ENCODE results near the gene PPP4R1.
"Not testable (repeated sequence)": the region's sequence is repeated elsewhere in the genome, so short reads cannot be mapped to it uniquely, and the experiment has no call there.

PPP4R1 gene

GRCh38 chr18:9616049-9616448 is 1.7 kb upstream of the PPP4R1 start:
- Mint-ChIP-seq H3K36me3 (ENCODE audit: insufficient read depth) (peaks cover 1% of the 10 kb centered on the region), H3K4me1 (ENCODE audit: low read depth in 2 of 2) (peaks cover 24 to 36% of the 10 kb centered on the region in 2 donors), H3K27me3 (no peaks in the 10 kb centered on the region), H3K27ac (peak overlapping the region in 1 of 2 donors; percentile 66), H3K9me3 (no peaks in the 10 kb centered on the region), H3K4me3 (peak overlapping the region; percentile 37 to 73)
- DNase-seq, result no peak
- ATAC-seq (replicated peaks), result no peak

DNA sequence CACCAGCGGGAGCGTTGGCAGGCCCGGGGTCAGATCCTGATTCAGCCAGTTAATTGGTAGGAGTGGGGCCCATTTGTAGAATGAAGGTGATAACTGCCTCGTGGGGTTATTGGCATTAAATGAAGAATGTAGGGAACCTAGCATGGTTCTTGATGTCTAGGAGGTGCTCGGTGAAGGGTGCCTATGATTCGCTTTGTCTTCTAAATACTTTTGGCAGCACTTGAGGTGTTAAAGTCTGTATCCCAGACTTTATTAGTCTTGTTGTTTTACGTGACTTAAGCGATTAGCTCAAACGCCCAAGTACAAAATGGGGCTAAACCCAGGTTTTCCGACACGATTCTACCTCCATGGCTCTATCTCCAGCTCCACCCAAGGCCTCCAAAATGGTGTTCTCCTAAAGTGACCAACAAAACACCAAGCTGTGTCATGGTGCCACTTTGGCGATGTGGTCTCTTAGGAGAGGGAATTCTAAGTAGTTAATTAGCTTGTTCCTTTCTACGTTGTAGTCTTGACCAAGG is 980 bp upstream of the PPP4R1 start:
- no peak for DNase-seq
- H3K36me3 Mint-ChIP-seq (ENCODE audit: insufficient read depth), result peaks cover 8% of the 10 kb centered on the region
- H3K4me1 Mint-ChIP-seq (ENCODE audit: low read depth in 2 of 2), result peaks cover 28 to 43% of the 10 kb centered on the region in 2 donors
- no peaks in the 10 kb centered on the region for H3K27me3 Mint-ChIP-seq
- H3K4me3 Mint-ChIP-seq, result peak overlapping the region; percentile 73 to 77
- ATAC-seq (replicated peaks), result no peak
- H3K27ac Mint-ChIP-seq, result peak overlapping the region; percentile 64 to 66
- no peaks in the 10 kb centered on the region for H3K9me3 Mint-ChIP-seq

DNA sequence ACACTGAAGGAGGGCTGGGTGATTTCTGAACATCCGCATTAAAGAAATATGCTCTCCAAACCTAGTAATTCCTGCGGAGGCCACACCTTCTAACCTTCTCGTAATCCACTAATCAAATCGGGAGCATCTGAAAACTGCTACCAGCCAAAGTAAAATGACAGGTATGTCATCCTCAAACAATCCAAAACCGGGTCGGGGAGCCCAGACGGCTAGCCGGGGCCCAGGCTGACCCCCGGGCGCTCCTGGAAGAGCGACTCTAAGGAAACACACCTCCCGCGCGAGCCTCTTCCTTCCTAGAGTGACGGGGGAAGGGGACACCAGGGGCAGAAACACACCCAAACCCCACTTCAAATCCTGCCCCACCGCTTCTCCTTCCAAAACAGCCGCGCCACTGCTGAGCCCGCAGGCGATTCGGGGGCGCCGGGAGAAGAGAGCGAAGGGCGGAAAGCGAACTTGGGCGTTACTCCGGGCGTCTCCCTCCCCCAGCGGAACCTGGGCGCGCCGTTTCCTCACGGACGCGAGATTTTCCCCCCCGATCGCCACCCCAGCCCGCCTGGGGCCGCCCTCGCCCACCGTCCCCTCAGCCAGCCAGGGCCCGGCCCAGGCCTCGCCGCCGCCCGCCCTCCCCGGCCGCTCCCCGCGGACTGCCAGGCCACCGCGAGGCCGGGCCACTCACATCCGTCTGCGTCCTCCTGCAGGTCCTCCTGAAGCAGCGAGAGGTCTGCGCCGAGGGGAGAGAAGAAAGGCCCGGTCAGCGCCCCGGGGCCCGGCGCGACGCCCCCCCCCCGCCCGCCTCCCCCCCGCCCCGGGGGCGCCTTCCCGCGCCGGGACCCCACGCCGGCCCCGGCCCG is 584 bp downstream of the PPP4R1 start:
- DNase-seq, result peak; percentile 12 to 24 (median 14)
- peaks cover 9% of the 10 kb centered on the region for H3K36me3 Mint-ChIP-seq (ENCODE audit: insufficient read depth)
- H3K27me3 Mint-ChIP-seq, result no peaks in the 10 kb centered on the region
- peak; percentile 16 for ATAC-seq (replicated peaks)
- H3K4me3 Mint-ChIP-seq, result peak overlapping the region; percentile 96
- H3K27ac Mint-ChIP-seq, result peak overlapping the region; percentile 91 to 94
- H3K4me1 Mint-ChIP-seq (ENCODE audit: low read depth in 2 of 2), result peaks cover 34 to 47% of the 10 kb centered on the region in 2 donors
- H3K9me3 Mint-ChIP-seq, result no peaks in the 10 kb centered on the region

DNA sequence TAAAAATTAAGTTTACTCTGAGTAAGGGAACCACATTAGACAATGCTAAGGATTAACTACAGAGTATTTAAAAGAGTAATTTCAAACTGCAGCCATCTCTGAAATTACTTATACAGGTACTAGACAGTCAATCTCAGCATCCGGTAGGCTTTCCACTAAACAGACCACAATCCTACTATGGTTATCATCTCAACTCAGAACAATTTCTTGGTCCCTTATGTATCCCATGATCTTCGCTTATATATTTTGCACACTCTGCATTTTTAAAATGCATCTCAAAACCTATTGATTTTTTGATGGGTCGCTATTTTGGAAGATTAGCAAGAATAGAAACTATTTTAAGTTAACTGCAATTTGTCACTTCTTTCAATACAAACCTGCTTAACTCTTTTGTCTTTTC is 1.4 kb downstream of the PPP4R1 start:
- Mint-ChIP-seq H3K4me1 (ENCODE audit: low read depth in 2 of 2) (peaks cover 37 to 55% of the 10 kb centered on the region in 2 donors), H3K9me3 (no peaks in the 10 kb centered on the region), H3K36me3 (ENCODE audit: insufficient read depth) (peaks cover 9% of the 10 kb centered on the region), H3K27me3 (no peaks in the 10 kb centered on the region), H3K4me3 (peak overlapping the region; percentile 96), H3K27ac (peak overlapping the region; percentile 91 to 94)
- DNase-seq (no peak), ATAC-seq (replicated peaks) (peak; percentile 12)

GRCh38 chr18:9612215-9612830 is 2.0 kb downstream of the PPP4R1 start:
- Mint-ChIP-seq H3K4me3 (peak overlapping the region; percentile 96), H3K27me3 (no peaks in the 10 kb centered on the region), H3K4me1 (ENCODE audit: low read depth in 2 of 2) (peaks cover 37 to 61% of the 10 kb centered on the region in 2 donors), H3K9me3 (no peaks in the 10 kb centered on the region), H3K36me3 (ENCODE audit: insufficient read depth) (peaks cover 9% of the 10 kb centered on the region), H3K27ac (peak overlapping the region; percentile 91 to 94)
- ATAC-seq (replicated peaks) (peak; percentile 56), DNase-seq (peak; percentile 12 to 25 (median 24))

DNA sequence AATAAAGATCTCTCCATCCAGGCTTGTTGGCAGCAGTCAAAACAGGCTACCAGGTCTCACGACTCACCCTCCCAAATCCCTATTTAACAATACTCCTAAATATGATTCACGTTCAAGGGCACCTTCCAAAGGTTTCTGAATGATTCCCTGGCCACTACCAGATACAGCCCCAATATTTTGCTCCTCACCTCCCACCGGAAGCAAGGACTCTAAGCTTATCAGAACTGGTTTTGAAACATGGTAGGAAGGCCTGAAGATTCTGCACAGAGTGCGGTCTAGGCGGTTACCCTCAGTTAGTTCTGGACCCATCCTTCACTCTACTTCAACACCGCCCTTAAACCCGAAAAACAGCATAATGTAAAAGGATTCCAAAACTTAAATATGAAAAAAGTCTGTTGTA is 5.2 kb downstream of the PPP4R1 start:
- Mint-ChIP-seq H3K27me3 (no peaks in the 10 kb centered on the region), H3K4me3 (peak overlapping the region in 1 of 2 donors; percentile 30), H3K4me1 (ENCODE audit: low read depth in 2 of 2) (peaks cover 38 to 73% of the 10 kb centered on the region in 2 donors), H3K27ac (peak overlapping the region in 1 of 2 donors; percentile 50), H3K36me3 (ENCODE audit: insufficient read depth) (peaks cover 9% of the 10 kb centered on the region), H3K9me3 (no peaks in the 10 kb centered on the region)
- no peak for ATAC-seq (replicated peaks)
- no peak for DNase-seq

DNA sequence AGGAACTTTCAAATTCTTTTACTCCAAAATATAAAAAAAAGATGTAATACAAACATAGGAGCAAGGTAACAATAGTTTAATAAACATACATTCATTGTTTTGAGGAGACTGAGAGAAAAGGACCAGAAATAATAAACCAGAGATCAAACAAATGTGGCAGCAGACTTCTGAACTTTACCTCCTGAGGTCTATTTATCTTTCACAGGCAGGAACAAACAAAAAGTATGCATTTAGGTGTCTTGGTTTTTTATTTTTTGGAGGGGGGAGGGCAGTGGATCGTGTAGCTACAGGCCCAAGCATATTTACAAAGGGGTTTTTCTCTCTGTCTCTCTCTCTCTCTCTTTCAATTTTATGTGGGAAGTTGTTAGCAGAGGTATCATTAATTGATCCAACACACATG is 5.6 kb downstream of the PPP4R1 start:
- Mint-ChIP-seq H3K9me3 (no peaks in the 10 kb centered on the region), H3K36me3 (ENCODE audit: insufficient read depth) (peaks cover 9% of the 10 kb centered on the region), H3K4me3 (peak overlapping the region in 1 of 2 donors; percentile 30), H3K27ac (peak overlapping the region in 1 of 2 donors; percentile 50), H3K27me3 (no peaks in the 10 kb centered on the region), H3K4me1 (ENCODE audit: low read depth in 2 of 2) (peaks cover 38 to 75% of the 10 kb centered on the region in 2 donors)
- DNase-seq (no peak), ATAC-seq (replicated peaks) (no peak)

DNA sequence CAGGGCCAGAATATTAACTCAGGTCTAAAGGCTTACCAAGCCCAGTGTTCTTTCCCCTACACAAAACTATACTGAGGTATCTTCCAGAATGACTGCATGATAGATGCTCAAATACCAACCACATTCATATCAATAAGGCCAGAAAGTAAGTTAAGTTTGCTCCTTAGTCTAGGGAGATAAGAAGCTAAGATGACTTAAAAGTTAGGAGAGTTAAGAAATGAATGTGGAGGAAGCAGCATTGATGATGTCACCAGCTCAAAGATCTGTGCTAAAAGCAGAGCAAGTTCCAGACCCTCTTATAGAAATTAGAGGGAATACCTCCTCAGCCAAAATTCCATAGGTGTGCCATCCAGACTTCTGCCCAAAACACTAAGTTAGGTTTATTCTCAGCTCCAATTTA is 6.1 kb downstream of the PPP4R1 start:
- H3K27ac Mint-ChIP-seq, result peak overlapping the region in 1 of 2 donors; percentile 50
- ATAC-seq (replicated peaks) (no peak), DNase-seq (no peak)
- no peaks in the 10 kb centered on the region for H3K27me3 Mint-ChIP-seq
- H3K9me3 Mint-ChIP-seq, result no peaks in the 10 kb centered on the region
- peaks cover 33 to 71% of the 10 kb centered on the region in 2 donors for H3K4me1 Mint-ChIP-seq (ENCODE audit: low read depth in 2 of 2)
- peak overlapping the region in 1 of 2 donors; percentile 30 for H3K4me3 Mint-ChIP-seq
- peaks cover 9% of the 10 kb centered on the region for H3K36me3 Mint-ChIP-seq (ENCODE audit: insufficient read depth)

DNA sequence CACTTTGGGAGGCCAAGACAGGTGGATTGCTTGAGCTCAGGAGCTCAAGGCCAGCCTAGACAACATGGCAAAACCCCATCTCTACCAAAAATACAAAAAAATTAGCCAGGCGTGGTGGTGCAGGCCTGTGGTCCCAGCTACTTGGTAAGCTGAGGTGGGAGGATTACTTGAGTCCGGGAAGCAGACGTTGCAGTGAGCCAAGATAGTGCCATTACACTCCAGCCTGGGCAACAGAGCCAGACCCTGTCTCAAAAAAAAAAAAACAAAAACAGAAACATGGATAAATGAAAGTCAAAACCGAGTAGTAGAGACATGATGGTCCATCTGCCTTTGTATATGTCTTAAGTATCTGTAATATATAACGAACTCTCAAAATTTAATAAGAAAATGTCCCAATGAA is 7.2 kb downstream of the PPP4R1 start:
- Mint-ChIP-seq H3K27ac (peak overlapping the region in 1 of 2 donors; percentile 35), H3K4me1 (ENCODE audit: low read depth in 2 of 2) (peaks cover 27 to 59% of the 10 kb centered on the region in 2 donors)
- not testable (repeated sequence) for H3K27me3 Mint-ChIP-seq; H3K4me3 Mint-ChIP-seq; ATAC-seq (replicated peaks); H3K9me3 Mint-ChIP-seq; H3K36me3 Mint-ChIP-seq (ENCODE audit: insufficient read depth); DNase-seq

DNA sequence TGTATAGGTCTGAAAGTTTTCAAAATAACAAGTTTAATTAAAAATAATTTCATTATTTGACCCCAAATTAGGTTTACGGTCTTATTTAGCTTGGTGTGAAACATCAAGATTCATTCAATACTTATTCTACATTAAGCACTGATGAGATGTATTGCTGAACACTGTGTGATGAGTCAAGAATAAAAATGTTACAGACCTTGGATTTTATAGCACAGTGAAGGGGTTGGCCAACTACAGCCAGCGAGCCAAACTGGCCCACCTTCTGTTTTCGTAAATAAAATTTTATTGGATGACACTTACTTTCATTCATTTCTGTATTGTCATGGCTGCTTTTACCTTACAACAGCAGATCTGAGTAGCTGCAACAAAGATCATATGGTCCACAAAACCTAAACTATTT is 8.3 kb downstream of the PPP4R1 start:
- Mint-ChIP-seq H3K4me3 (no peak overlapping the region), H3K4me1 (ENCODE audit: low read depth in 2 of 2) (peaks cover 19 to 52% of the 10 kb centered on the region in 2 donors), H3K9me3 (no peaks in the 10 kb centered on the region), H3K27me3 (no peaks in the 10 kb centered on the region), H3K27ac (no peak overlapping the region), H3K36me3 (ENCODE audit: insufficient read depth) (peaks cover 8% of the 10 kb centered on the region)
- DNase-seq (no peak), ATAC-seq (replicated peaks) (no peak)

DNA sequence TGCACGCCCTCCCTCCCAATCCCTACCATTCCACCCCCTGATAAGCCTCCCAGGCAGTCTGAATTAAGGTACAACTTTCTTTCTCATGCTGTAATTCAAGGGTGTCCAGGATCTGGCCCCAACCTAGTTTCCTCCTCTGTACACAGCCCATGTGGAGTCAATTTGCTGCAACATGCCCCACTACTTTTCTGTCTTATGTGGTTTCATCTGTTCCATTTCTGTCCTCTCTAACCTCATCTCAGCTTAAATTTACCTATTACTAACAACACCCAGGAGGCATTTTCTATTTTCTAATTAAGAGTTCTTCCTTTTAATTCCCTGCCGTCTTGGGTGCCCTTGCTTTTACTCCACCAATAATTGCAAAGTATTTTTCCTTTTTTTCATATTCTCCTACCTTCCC is 10.0 kb downstream of the PPP4R1 start:
- Mint-ChIP-seq H3K27ac (no peak overlapping the region), H3K9me3 (no peaks in the 10 kb centered on the region), H3K4me1 (ENCODE audit: low read depth in 2 of 2) (peaks cover 14 to 43% of the 10 kb centered on the region in 2 donors), H3K27me3 (no peaks in the 10 kb centered on the region), H3K4me3 (no peak overlapping the region), H3K36me3 (ENCODE audit: insufficient read depth) (no peaks in the 10 kb centered on the region)
- DNase-seq (no peak), ATAC-seq (replicated peaks) (no peak)

- DNase-seq (no peak), ATAC-seq (replicated peaks) (no peak)
- Mint-ChIP-seq H3K27ac (no peak overlapping the region), H3K4me1 (ENCODE audit: low read depth in 2 of 2) (peaks cover 14 to 40% of the 10 kb centered on the region in 2 donors), H3K9me3 (no peaks in the 10 kb centered on the region), H3K4me3 (no peak overlapping the region), H3K36me3 (ENCODE audit: insufficient read depth) (peaks cover 9% of the 10 kb centered on the region), H3K27me3 (no peaks in the 10 kb centered on the region)
Measured at GRCh38 chr18:9599328-9599727, 15.0 kb downstream of the PPP4R1 start.

DNA sequence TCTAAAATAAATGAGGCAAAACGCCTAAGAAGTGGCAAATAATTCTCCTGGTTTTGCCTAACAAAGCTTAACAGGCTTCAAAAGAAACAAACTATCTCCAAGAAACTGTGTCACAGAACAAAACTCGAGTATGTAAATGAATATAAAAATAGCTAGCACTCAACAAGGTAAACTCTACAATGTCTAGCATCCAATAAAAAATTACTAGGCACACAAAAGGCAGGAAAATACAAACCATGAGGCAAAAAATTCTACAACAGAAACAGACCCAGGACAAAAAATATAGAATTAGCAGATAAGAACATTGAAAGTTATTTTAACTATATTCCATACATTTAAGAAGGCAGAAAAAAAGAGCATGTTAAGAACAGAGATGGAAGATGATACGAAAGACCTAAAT is 16.8 kb downstream of the PPP4R1 start:
- Mint-ChIP-seq H3K36me3 (ENCODE audit: insufficient read depth) (peaks cover 13% of the 10 kb centered on the region), H3K27me3 (no peaks in the 10 kb centered on the region), H3K9me3 (no peaks in the 10 kb centered on the region), H3K27ac (no peak overlapping the region), H3K4me1 (ENCODE audit: low read depth in 2 of 2) (peaks cover 13 to 36% of the 10 kb centered on the region in 2 donors), H3K4me3 (no peak overlapping the region)
- ATAC-seq (replicated peaks), result no peak
- no peak for DNase-seq
